Measurements from ENCODE around the gene FGD2. TPM values are rescaled to one million over a fixed set of nuclear protein-coding genes. Genes with fewer than 3 reads are reported as not detected.

The FGD2 gene
- total and polyA plus RNA-seq, 10 of the 15 experiments (the other 5 are each of a cell fraction or from before 2014, with no cell fraction given) = 5.2 to 88.1 (median 33.2) TPM

DNA sequence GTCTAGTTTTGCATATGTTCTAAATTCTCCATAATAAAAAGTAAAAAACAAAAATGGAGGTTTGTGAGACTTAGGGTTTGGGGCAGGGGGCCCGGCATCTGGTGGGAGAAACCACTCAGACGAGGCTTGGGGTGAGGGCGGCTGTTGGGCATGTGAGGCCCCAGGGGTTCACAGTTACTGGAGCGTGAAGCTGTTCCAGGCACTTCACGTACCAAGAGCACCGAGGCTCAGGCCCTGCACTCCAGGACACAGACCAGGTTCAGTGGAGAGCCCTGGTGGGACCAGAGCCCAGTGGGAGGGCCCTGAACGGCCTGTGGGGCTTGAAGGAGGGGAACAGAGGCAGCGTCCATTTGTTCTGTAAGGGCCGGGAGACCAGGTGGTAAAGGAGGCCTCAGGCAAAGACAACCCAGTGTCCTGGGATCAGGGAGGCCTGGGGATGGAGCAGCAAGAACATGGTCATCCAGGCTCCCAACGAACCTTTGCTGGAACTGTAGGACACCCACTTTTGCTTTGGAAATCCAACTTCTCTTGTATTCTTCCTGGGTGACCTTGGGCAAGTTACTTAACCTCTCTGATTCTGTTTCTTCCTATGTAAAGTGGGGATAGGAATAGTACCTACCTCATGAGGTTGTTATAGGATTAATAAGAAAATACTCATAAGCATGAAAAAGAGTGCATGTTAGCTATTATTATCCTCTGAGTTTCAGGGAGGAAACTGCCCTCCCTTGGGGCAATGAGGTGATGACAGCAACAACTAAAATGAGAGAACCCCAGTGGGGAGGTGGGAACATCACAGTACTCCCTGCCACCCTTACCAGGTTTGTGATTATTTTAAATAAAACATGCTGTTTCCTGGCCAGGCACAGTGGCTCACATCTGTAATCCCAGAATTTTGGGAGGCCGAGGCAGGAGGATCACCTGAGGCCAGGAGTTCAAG is 1.1 kb upstream of the FGD2 start (continued):
- TF ChIP-seq, protein P1, sequence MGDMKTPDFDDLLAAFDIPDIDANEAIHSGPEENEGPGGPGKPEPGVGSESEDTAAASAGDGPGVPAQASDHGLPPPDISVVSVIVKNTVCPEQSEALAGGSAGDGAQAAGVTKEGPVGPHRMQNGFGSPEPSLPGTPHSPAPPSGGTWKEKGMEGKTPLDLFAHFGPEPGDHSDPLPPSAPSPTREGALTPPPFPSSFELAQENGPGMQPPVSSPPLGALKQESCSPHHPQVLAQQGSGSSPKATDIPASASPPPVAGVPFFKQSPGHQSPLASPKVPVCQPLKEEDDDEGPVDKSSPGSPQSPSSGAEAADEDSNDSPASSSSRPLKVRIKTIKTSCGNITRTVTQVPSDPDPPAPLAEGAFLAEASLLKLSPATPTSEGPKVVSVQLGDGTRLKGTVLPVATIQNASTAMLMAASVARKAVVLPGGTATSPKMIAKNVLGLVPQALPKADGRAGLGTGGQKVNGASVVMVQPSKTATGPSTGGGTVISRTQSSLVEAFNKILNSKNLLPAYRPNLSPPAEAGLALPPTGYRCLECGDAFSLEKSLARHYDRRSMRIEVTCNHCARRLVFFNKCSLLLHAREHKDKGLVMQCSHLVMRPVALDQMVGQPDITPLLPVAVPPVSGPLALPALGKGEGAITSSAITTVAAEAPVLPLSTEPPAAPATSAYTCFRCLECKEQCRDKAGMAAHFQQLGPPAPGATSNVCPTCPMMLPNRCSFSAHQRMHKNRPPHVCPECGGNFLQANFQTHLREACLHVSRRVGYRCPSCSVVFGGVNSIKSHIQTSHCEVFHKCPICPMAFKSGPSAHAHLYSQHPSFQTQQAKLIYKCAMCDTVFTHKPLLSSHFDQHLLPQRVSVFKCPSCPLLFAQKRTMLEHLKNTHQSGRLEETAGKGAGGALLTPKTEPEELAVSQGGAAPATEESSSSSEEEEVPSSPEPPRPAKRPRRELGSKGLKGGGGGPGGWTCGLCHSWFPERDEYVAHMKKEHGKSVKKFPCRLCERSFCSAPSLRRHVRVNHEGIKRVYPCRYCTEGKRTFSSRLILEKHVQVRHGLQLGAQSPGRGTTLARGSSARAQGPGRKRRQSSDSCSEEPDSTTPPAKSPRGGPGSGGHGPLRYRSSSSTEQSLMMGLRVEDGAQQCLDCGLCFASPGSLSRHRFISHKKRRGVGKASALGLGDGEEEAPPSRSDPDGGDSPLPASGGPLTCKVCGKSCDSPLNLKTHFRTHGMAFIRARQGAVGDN (IDR thresholded peaks at IDR 0.05) = 0 out of 2 replicates have a peak, but pooled peaks have one; percentile 25
- TF ChIP-seq BMI1 (IDR thresholded peaks at IDR 0.05; ENCODE audit: borderline replicate concordance) (no peak), RUNX3 (IDR thresholded peaks at IDR 0.05; ENCODE audit: low read length) (0 out of 2 replicates have a peak, but pooled peaks have one; percentile 10), MXI1 (IDR thresholded peaks at IDR 0.05; ENCODE audit: low read depth, low read length) (peak; percentile 15; the same call in 1 of the 2 replicates), IKZF1 (conservative IDR thresholded peaks at IDR 0.05) (peak; percentile 44), IRF4 (IDR thresholded peaks at IDR 0.05; ENCODE audit: low read depth, low read length) (no peak)
